GM21619 (cell line): ENCODE measurements around the gene ISM1.

Experiments used
- ATAC-seq: cut with Tn5 transposase; IDR thresholded peaks from one replicate; pipeline ENCODE4 v1.9.1; 2021; ENCODE audit not compliant: unreplicated experiment

ISM1 gene

DNA sequence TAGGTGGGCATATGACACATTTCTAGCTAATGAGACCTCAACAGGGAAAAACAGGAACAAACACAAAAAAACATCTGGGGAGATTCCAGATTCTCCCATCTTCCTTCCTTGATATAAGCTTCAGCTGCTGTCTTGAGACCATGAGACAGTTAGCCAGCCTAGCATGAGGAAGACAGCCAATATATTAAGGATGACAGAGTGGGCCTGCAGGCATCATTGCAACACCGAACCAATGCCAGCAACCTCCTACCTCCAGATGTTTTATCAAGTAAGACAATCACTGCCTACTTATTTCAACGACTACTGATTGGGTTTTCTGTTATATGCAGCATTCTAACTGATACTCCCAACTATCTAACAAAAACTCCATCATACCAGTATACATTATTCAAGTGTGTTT, 119.0 kb downstream of the ISM1 start:
- no peak for ATAC-seq

DNA sequence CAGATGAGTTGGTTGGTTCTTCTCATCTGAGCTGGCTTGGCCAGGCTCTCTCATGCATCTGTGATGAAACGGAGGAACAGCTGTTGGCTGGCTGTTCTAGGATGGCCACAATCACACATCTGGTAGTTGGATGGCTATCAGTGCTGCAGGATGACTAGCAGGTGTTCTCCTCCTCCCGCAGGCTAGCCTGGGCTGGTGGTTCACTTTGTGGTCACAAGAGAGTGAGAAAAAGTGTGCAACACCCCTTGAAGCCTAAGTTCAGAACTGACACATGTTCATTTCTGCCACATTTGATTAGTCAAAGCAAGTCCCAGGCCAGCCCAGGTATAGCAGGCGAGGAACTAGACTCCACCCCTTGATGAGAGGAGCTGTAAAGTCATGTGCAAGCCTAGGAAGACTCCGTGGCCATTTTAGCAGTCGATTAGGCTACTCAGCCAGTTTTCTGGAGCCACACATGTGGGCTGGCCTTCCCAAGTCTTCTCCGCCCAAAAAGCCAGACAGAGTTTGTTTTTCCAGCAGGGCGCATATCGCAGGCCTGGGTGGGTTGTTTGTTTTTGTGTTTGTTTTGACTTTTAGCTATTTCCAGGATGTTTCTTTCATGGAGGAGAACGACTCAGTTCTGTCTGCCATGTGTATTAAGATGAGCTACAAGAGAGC, 120.8 kb downstream of the ISM1 start:
- no peak for ATAC-seq

DNA sequence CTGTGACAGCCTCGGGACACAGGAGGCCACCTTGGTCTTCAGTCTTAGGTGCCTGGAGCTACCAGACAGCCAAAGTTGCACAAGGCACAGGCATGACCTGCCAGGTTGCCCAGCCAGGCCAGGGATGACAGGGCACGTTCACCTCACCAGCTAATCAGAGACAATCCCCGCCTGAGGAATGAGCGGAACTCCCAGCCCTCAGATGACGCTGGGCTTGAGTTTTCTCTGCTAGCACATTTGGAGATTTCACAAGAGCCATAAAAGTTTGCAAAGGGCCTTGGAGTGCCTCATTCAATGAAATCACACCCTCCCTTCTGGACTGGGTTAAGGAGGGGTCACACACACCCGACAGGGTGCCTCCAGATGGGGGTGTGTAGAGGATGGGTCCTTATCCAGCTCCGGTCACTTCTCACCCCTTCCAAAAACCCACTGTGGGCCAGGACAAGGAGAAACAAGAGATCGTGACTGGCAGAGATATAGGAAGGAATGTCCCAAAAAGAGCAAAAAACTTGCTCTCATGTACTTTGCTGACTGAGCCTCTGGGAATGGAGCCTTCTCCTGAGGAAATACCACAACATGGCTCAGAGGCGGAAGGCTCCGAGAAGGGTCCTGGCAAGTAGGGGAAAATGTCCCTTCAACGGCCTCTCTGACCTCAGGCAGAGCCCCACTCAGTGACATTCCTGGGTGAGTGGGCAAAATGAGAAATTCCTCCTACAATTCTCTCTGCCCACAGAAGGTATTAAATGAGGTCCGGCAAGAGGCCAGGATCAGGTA, 121.6 kb downstream of the ISM1 start:
- ATAC-seq, result no peak

DNA sequence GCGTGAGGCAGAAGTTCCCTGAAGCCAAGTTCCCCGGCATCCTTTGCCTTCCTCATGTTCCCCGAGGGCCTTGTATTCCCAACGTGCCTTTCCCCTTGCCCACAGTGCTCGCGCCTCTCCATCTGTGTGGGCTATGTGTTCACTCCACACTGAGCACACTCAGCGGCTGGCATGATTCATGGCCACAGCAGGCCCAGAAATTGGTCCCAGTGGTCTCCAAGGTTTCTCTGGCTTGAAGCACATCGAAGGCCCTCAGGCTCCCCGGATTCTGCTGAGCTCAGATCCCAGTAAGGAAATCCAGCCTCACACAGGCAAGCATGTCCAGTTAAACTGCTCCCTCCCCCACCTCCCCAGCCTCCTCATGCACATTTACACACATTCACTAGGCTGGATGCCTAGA, 123.6 kb downstream of the ISM1 start:
- no peak for ATAC-seq

DNA sequence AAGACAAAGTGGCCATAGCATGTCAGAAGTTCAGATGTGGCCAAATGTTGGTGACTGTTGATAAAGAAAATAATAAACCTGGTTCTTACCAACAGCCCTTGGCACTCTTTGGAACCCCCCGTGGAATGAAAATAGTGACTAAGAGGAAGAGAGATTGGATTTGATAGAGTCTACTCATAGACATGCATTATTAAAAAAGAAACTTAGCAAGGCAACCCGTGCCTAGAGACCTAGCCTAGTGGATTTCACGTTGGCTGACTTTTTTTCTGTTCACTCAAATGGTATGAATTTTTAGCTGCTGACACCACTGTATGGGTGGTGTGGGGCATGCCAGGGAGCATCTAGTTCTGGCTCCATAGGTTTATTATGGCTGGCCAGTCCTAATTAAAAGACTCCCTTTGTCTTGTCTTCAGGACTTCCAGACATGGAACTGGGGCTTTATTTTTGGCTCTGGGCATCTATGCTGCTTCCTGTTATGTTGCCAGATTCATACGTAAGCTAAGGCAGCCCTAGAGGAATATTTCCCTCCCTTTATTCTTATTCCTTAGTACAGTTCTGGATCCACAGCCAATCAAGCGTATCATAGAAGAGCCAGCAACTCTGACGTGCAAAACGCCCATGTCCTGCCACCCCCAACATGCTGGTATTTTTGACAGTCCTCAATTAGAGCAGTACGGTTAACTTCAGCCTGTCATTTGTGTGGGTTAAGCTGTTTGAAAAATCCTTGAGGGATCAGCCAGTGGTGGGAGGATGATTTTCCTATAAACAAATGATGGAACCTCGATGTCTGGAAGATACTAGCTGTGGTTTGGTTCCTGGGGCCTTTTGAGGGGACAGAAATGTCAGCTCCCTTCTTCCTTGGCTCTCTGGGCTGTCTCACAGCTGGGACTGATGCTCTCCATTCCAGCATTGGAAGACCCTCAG, 127.5 kb downstream of the ISM1 start:
- ATAC-seq, result no peak

DNA sequence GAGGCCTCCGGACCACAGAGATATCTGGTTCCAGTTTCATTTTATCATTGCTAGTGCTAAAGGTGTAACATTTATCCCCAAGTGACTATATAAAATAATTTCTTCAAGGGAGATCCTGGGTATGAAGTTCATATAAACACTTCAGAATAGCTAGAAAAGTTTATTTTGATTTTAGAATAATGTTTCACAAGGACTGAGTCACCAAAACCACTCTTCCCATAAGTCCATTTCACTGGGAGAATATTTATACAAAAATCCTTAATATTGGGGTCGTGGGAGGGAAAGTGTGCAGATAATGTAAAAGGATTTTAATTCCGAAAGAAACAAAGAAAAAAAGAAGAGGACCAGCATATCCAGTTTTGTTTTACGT, 128.1 kb downstream of the ISM1 start:
- no peak for ATAC-seq
